HG03139 (cell line): ENCODE results near the gene CHID1.
A peak's percentile ranks its signal among the peaks of the same experiment; 100 is the strongest.

ENCODE experiments used
- ATAC-seq: cut with Tn5 transposase; IDR thresholded peaks from one replicate; pipeline ENCODE4 v1.9.1; 2021; ENCODE audit not compliant: unreplicated experiment

CHID1 gene

GRCh38 chr11:910589-911030, at the start of gene CHID1:
Gene CHID1, minus strand, starts transcription at chr11:910810. Its CDS starts 5,994 bp downstream, at chr11:904816.
- peak; percentile 81 for ATAC-seq

- ATAC-seq: no peak
These were observed 49.0 kb upstream of the CHID1 start for GRCh38 chr11:959608-960007.

- ATAC-seq: no peak
These were observed 48.4 kb upstream of the CHID1 start for GRCh38 chr11:959027-959426.

- ATAC-seq: no peak
These were observed 47.5 kb upstream of the CHID1 start for GRCh38 chr11:958101-958500.

- no peak for ATAC-seq
These were observed 46.8 kb upstream of the CHID1 start for GRCh38 chr11:957212-957920.

- ATAC-seq: no peak
These were observed 44.8 kb upstream of the CHID1 start for GRCh38 chr11:955154-956063.

GRCh38 chr11:954392-955153, 44.0 kb upstream of the CHID1 start:
- ATAC-seq: no peak

GRCh38 chr11:953512-953911, 42.9 kb upstream of the CHID1 start:
- no peak for ATAC-seq

- ATAC-seq: no peak
These were observed 42.1 kb upstream of the CHID1 start for GRCh38 chr11:952406-953385.

GRCh38 chr11:951507-951906, 40.9 kb upstream of the CHID1 start:
- ATAC-seq: no peak

GRCh38 chr11:947744-948143, 37.1 kb upstream of the CHID1 start:
- no peak for ATAC-seq

GRCh38 chr11:945986-946385, 35.4 kb upstream of the CHID1 start:
- ATAC-seq: no peak

- no peak for ATAC-seq
These were observed 34.3 kb upstream of the CHID1 start for GRCh38 chr11:944711-945470.

- ATAC-seq: no peak
These were observed 32.2 kb upstream of the CHID1 start for GRCh38 chr11:942823-943222.

GRCh38 chr11:940496-941135, 30.0 kb upstream of the CHID1 start:
- no peak for ATAC-seq

- no peak for ATAC-seq
These were observed 27.2 kb upstream of the CHID1 start for GRCh38 chr11:937841-938261.

- no peak for ATAC-seq
These were observed 25.6 kb upstream of the CHID1 start for GRCh38 chr11:936199-936598.

GRCh38 chr11:934527-934926, 23.9 kb upstream of the CHID1 start:
- no peak for ATAC-seq

GRCh38 chr11:933936-934335, 23.3 kb upstream of the CHID1 start:
- no peak for ATAC-seq
